NCI-H82 treated with DMSO at 0.1 percent for 48 hours (cell line): ENCODE data around the gene TJAP1.

Experiments used
- DNase-seq: peaks from one replicate; lab custom pipeline; 2025; ENCODE audit not compliant: unreplicated experiment; lab: John Stamatoyannopoulos, UW

The TJAP1 gene

DNA sequence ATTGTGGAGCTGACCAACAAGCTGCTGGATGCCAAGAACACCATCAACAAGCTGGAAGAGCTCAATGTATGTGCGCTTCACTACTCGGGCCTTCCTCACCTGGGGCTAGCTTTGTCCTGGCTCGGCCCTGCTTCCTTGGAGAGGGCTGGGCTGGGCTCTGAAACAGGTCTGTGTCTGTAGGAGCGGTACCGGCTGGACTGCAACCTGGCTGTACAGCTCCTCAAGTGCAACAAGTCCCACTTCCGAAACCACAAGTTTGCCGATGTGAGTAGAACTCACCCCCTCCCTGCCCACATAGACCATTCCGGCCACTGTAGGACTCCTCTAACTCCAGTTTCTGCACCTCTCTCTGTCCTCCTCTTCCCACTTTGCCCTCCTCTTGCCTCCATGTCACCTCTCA is 26.1 kb downstream of the TJAP1 start:
- DNase-seq: no peak

DNA sequence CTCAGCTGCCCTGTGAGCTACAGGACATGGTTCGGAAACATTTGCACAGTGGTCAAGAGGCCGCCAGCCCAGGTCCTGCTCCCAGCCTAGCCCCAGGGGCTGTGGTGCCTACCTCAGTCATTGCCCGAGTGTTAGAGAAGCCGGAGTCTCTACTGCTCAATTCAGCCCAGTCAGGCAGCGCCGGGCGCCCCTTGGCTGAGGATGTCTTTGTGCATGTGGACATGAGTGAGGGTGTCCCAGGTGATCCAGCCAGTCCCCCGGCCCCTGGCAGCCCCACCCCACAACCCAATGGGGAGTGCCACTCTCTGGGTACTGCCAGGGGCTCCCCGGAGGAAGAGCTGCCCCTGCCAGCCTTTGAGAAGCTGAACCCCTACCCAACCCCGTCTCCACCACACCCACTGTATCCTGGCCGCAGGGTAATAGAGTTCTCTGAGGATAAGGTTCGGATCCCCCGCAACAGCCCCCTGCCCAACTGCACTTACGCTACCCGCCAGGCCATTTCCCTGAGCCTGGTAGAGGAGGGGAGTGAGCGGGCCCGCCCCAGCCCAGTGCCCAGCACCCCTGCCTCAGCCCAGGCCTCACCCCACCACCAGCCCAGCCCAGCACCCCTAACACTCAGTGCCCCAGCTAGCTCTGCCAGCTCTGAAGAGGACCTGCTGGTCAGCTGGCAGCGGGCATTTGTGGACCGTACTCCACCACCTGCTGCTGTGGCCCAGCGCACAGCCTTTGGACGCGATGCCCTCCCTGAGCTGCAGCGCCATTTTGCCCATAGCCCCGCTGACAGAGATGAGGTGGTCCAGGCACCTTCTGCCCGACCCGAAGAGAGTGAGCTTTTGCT is 27.6 kb downstream of the TJAP1 start:
- DNase-seq: no peak

DNA sequence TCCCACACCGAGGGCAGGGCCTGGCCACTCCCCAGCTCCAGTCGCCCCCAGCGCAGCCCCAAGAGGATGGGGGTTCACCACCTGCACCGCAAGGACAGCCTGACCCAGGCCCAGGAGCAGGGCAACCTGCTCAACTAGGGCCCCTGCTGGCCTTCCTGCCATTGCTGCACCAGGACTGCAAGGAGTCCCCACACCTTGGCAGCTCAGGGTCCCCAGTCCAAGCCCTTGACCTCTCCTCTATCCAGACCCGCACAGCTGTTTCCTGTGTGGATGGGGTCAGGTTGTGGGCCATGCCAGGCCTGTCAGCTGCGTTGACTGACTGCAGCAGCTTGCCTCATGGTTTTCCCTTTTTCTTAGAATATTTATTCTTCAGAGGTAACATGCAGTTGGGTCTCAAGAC is 28.3 kb downstream of the TJAP1 start:
- no peak for DNase-seq

DNA sequence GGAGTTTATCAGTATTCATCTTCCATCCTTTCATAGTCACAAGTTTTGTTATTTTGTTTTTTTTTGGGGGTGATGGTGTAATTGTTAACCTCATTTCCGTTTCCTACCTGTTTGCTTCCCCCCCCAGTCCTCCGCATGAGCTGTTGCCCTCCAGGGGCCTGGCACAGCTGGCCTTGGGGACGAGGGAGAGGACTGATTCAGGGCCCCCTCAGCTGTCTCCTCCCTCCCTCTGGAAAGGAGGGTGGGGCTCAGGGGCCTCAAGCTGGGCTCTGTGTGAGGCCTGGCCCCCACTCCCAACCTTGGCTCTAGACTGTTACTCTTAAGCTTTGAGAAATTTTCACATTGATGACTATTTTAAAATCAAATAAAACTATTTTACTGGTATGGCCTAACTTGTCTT is 28.8 kb downstream of the TJAP1 start:
- DNase-seq: no peak

- peak; percentile 55 for DNase-seq
Observed at GRCh38 chr6:43506667-43507471, 29.5 kb downstream of the TJAP1 start.

DNA sequence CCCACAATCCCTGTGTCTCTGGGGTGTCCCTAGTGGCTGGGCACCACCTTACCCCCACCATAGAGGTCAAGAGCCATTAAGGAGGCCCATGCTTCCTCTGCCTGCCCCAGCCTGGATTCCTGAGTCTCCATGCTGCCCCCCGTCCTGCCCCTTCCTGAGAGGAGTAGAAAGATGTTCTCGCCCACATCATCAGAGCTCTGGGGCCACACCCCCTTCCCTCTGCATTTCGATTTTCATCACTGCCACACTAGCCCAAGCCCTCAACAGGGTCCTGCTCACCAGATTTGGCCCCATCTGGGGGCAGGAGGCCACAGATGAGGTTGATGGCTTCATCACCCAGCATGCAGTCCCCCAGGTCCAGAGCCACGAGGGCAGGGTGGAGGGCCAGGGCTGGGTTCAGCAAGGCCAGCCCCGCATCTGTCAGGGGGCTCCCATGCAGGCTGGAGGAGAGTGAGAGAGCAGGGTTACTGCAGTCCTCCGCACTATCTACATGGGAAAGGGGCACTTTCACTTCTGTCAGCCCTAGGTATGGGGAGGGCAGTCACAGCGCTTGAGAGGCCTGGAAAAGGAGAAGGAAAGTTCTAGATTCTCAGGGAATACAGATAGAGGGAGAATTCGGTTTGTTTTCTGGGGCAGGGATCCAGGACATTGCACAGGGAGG is 31.2 kb downstream of the TJAP1 start:
- no peak for DNase-seq

- no peak for DNase-seq
Observed at GRCh38 chr6:43509142-43509983, 32.0 kb downstream of the TJAP1 start.

GRCh38 chr6:43509984-43510826 is 32.8 kb downstream of the TJAP1 start, which contains the start of gene LRRC73:
Gene LRRC73 (minus strand): TSS chr6:43510346. CDS start chr6:43509785, 561 bp downstream.
- peak; percentile 29 for DNase-seq

DNA sequence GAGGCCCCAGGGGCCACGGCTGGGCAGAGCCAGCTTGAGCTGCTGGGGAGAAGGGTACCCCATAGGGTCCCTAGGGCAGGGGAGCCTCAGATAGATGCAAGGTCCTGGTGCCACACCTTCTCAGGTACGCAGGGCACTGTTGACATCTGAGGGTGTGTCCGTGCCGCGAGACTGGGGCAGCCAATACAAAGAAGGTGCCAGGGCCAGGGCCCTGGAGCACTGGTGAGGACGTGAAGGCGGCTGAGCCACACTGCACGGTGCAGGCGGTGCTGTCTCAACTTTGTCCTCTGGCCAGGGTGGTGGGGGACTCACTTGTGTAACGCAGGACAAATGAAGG is 33.4 kb downstream of the TJAP1 start:
- DNase-seq: no peak

DNA sequence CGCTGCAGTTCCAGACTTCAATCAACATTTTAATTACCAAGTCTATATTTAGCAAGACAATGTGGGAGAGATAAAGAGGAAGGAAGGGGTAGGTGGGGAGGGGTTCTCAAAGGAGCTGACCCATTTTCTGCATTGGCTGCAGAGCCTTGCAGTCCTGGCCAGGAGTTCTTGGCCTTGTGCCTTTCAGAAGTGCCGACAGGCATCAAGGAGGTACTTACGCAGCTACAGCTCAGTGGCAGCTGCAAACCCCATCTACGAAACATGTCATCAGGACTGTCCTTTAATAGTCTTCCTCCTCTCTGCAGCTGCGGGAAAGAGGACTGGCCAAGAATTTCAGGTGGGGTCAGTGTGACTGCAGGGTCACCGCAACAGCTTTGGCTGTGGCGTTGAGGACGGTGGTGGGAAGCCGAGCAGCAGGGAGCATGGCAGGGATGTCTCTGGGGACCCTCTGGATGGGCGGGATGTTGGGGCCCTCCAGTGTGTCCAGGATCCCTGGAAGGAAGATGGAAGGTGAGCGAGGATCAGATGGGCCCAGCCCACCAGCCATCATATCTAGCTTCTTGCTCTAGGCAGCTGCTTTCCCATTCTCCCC is 34.5 kb downstream of the TJAP1 start:
- DNase-seq: no peak

GRCh38 chr6:43515808-43516207 is 38.4 kb downstream of the TJAP1 start:
- no peak for DNase-seq

DNA sequence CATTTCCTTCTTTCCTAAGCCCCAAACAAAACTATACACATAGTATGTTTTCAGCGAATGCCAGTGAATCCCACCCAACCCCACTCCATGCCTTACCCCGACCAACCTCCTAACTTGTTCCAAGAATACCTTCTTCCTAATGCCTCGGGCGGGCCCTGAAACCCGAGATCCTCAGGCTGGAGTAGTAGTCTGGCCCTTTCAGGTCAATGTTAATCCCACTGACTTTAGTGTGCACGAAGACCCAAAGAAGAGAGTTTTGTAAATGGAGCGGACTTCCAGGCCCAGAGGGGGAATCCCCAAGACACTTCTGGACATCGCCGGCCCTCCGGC is 39.0 kb downstream of the TJAP1 start:
- no peak for DNase-seq

GRCh38 chr6:43516697-43517504 is 39.5 kb downstream of the TJAP1 start, which contains the start of the genes POLR1C and YIPF3:
Gene POLR1C (plus strand): TSS chr6:43517089. CDS start chr6:43517110, 21 bp downstream.
Gene YIPF3 (minus strand): TSS chr6:43516926. CDS start chr6:43516807, 119 bp downstream.
- DNase-seq: peak; percentile 99

DNA sequence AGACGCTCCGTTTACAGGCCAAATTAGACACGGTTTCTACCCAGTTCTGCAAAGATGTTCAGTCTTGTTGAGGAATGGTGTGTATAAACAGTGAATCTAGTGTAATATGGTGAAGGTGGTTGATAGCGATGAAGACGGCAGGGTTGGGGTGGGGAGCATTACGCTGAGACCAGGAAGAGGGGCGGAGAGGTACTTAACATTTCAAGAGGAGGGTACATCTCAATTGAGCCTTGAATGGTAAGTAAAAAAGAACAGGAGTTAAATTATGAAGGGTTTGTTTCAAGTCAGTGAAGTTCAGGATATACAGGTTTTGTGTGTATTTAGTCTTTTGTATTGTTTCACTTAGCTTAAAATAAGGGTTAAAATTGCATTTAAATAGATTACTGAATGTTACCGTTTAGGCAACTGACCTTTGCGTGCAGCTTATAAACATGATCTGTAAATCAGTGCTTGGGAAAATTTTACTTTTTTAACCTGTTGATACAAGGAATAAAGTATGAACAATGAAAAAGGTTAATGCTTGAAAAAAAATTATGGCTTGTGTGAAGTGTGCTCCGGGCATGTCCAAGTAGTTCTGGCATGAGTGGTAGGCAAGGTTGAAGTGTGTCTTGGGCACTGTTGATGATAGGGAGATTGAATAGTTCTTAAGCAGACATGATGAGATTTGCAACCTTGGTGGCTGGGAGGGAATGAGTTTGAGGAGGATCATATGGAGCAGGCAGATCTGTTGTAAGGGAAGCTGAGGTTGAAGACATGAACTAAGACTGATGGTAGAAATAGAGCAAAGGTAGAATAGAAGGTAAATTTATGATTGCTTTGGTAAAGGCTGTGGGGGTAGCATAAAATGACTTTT is 40.4 kb downstream of the TJAP1 start:
- no peak for DNase-seq

DNA sequence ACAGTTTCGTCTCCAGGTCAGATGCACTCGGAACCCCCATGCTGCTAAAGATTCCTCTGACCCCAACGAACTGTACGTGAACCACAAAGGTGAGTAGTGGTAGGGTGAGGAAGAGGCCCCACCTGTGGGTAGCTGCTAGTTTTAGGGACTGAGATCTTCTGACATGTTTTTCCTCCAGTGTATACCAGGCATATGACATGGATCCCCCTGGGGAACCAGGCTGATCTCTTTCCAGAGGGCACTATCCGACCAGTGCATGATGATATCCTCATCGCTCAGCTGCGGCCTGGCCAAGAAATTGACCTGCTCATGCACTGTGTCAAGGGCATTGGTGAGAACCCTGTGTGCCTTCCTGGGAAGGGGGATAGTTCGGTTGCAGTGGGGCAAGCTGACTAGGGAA is 42.7 kb downstream of the TJAP1 start:
- no peak for DNase-seq

- DNase-seq: no peak
Observed at GRCh38 chr6:43521836-43522235, 44.5 kb downstream of the TJAP1 start.

- no peak for DNase-seq
Observed at GRCh38 chr6:43522547-43523261, 45.3 kb downstream of the TJAP1 start.
